Naive thymus-derived CD8-positive, alpha-beta T cell (primary cell): ENCODE measurements around the gene PIGN. TPM values are rescaled to one million over a fixed set of nuclear protein-coding genes. Genes with fewer than 3 reads are reported as not detected.
A peak's percentile ranks its signal among the peaks of the same experiment; 100 is the strongest.

ENCODE experiments used
- ATAC-seq, 2 donors: fragments of 150-1000 bp; cut with Tn5 transposase in 1 of 2; sonication (Bioruptor Pico), chemical (Tn5 transposase) in 1 of 2; 1 replicate in 1 of 2; 2 replicates in 1 of 2; pipeline ENCODE4 v1.10.0; 2021; ENCODE audit warnings: mild to moderate bottlenecking in 2 of 2, moderate library complexity in 2 of 2
- POLR2A ChIA-PET: fragments of 350-600 bp; sonication (Branson Sonifier 250); formaldehyde crosslinking; loops from one replicate; lab custom pipeline; 2021; ENCODE audit warnings: antibody characterized with exemption; lab: Charles Lee
- DNase-seq, 10 donors: peaks; one replicate each; pipeline versions ENCODE4 v3.0.0 to v3.0.0-alpha.2; 2020 to 2022
- H3K27ac Mint-ChIP-seq, 10 donors: one replicate each; pipeline ENCODE4 v1.8.0; 2020 to 2022; ENCODE audit warnings: mild to moderate bottlenecking in 10 of 10, mixed read lengths in 10 of 10, moderate library complexity in 4 of 10, inconsistent platforms in 1 of 10
- H3K27me3 Mint-ChIP-seq, 5 donors: one replicate each; pipeline ENCODE4 v1.8.0; 2021 to 2022; ENCODE audit warnings: mixed read lengths in 5 of 5
- H3K36me3 Mint-ChIP-seq, 3 donors: one replicate each; pipeline ENCODE4 v1.8.0; 2020 to 2022; ENCODE audit warnings: mixed read lengths in 3 of 3, mild to moderate bottlenecking in 2 of 3, inconsistent platforms in 1 of 3
- H3K4me1 Mint-ChIP-seq, 4 donors: one replicate each; pipeline ENCODE4 v1.8.0; 2021 to 2022; ENCODE audit warnings: mixed read lengths in 4 of 4
- H3K4me3 Mint-ChIP-seq, 10 donors: one replicate each; pipeline ENCODE4 v1.8.0; 2020 to 2022; ENCODE audit warnings: mild to moderate bottlenecking in 10 of 10, mixed read lengths in 10 of 10, moderate library complexity in 6 of 10, inconsistent platforms in 1 of 10
- H3K9me3 Mint-ChIP-seq, 9 donors: one replicate each; pipeline ENCODE4 v1.8.0; 2020 to 2022; ENCODE audit warnings: mixed read lengths in 9 of 9, mild to moderate bottlenecking in 3 of 9, inconsistent platforms in 1 of 9, moderate library complexity in 1 of 9
- polyA plus RNA-seq, 3 donors: library from polyadenylated mRNA; unstranded; fragments of 300-500 nt; fragmentation: Illumina TruSeq; gene quantifications; one replicate each; pipeline ENCODE4 v1.2.3, GENCODE V29; 2021
- total RNA-seq, 8 experiments: library from RNA in 2 of 8; stranded (reverse) in 2 of 8; gene quantifications; one replicate each; pipeline ENCODE4 v1.2.3 and lab custom pipeline; 2021 to 2026

PIGN gene
- total and polyA plus RNA-seq, 5 experiments from 2014 or later, result 10.9 to 28.5 (median 13.4) TPM

DNA sequence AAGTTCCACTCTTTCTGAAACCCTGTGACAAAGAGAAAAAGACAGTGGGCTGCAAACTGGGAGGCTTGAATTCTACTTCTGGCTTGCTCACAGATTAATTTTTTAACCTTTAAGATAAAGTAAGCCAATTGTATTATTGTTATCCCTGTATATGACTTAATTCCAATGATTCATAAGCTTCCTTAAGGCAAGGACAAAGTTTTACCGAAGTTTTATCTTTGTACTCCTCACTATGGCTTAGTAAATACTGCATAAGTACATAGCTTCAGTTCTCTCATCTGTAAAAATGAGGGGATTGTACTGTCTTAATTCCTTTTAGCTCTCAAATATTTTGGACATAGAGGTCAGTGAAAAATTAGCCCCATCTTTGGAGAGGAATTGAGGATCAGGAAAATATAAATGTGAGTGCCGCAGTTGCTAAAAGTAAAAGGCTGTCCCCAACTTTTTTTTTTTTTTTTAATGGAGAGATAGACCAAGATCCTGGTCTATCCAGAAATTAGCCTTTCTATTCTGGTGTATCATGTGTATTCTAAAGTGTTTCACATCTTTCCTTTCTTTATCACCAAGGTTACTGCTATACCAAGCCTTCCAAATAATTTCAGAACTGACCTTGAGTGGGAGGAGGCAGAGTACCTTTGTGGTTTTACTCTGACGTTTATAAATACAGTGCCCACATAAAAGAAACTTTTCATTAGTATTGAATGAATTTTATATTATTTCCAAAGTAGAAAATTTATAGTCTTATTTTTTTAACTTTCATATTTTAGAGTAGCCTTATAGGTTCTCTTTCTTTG lies 13.5 kb upstream of the PIGN start:
- no peak for DNase-seq
- POLR2A ChIA-PET, result interaction anchor here (1.3 kb wide), 1 partner anchor 13 kb away, joined by 3 read pairs; the partner anchor contains the start of gene RELCH
- peak overlapping the region in 2 of 10 donors; percentile 5 to 33 for H3K27ac Mint-ChIP-seq
- peak in 1 of 2 donors; percentile 42 for ATAC-seq
- no peak overlapping the region for H3K4me3 Mint-ChIP-seq
- H3K36me3 Mint-ChIP-seq, result peaks cover 0 to 5% (median 5%) of the 10 kb centered on the region in 3 donors
- no peaks in the 10 kb centered on the region for H3K9me3 Mint-ChIP-seq
- peaks cover 12 to 58% (median 48%) of the 10 kb centered on the region in 4 donors for H3K4me1 Mint-ChIP-seq
- no peaks in the 10 kb centered on the region for H3K27me3 Mint-ChIP-seq

DNA sequence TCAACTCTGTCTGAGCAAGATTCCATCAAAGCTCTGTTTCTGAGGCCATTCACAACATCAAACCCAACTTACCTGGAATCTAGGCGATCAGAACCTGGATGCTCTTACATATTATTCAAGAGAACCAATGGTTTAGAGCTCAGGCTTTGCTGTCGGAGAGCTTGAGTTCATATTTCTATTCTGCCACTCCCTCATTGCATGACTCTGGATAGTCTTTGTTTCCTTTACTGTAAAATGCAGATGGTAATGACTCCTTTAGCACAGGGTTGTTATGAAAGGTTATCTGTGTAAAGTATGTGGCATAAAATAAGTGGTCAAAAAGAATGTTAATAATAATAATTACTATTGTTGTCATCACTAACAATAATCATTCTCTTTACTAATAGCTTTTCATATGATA lies 12.8 kb upstream of the PIGN start:
- POLR2A ChIA-PET, result interaction anchor here (1.3 kb wide), 1 partner anchor 12 kb away, joined by 3 read pairs; the partner anchor contains the start of gene RELCH
- H3K36me3 Mint-ChIP-seq, result peaks cover 0 to 5% (median 5%) of the 10 kb centered on the region in 3 donors
- H3K27ac Mint-ChIP-seq, result peak overlapping the region in 1 of 10 donors; percentile 51
- ATAC-seq (no peak), DNase-seq (no peak)
- no peaks in the 10 kb centered on the region for H3K9me3 Mint-ChIP-seq
- H3K27me3 Mint-ChIP-seq, result no peaks in the 10 kb centered on the region
- H3K4me3 Mint-ChIP-seq, result no peak overlapping the region
- H3K4me1 Mint-ChIP-seq, result peaks cover 12 to 62% (median 51%) of the 10 kb centered on the region in 4 donors

DNA sequence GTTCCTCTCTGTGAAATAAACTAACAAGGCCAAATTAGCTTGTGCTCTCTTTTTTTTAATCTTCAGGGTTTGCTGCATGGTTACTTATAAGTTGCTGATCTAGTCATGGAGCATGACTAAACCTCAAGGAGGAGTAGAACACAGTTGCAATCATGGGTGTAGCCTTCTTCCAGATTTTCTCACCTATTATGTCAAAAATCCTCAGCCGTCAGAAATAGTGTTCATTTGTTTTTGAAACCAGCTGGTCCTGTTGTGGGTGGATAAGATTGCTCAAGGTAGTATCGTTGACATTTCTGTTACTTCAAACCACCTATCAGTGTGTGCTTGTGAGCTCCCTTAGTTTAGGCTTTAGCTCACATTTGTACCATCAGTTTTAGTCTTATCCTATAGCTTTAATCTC lies 11.4 kb upstream of the PIGN start:
- Mint-ChIP-seq H3K27ac (peak overlapping the region in 2 of 10 donors; percentile 0 to 37), H3K36me3 (peaks cover 0 to 3% (median 2%) of the 10 kb centered on the region in 3 donors), H3K4me3 (no peak overlapping the region), H3K4me1 (peaks cover 19 to 71% (median 60%) of the 10 kb centered on the region in 4 donors), H3K9me3 (no peaks in the 10 kb centered on the region), H3K27me3 (no peaks in the 10 kb centered on the region)
- DNase-seq, result no peak
- POLR2A ChIA-PET, result no interaction called here
- no peak for ATAC-seq

DNA sequence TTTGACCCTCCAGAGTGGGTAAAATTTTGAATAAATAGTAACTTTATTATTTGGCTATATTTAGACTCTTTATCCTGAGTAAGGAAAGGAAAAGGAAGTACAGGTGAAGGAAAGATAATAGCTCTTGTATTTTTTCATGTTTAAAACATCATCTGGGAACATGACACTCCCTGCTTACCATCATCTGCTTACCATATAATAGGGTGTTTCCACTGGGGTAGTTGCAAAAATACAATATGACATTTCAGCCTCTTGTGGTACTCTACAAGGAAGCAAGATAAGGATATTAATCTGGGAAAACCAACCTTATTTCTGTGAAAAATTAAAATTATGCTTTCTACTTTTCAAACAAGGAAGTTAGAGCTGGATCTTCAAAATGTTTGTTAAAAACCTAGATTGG lies 10.1 kb upstream of the PIGN start:
- Mint-ChIP-seq H3K4me3 (no peak overlapping the region), H3K36me3 (peaks cover 0 to 14% (median 5%) of the 10 kb centered on the region in 3 donors), H3K27me3 (no peaks in the 10 kb centered on the region), H3K27ac (peak overlapping the region in 2 of 10 donors; percentile 15 to 29), H3K9me3 (no peaks in the 10 kb centered on the region), H3K4me1 (peaks cover 30 to 80% (median 70%) of the 10 kb centered on the region in 4 donors)
- ATAC-seq (no peak), DNase-seq (no peak)
- POLR2A ChIA-PET, result no interaction called here

DNA sequence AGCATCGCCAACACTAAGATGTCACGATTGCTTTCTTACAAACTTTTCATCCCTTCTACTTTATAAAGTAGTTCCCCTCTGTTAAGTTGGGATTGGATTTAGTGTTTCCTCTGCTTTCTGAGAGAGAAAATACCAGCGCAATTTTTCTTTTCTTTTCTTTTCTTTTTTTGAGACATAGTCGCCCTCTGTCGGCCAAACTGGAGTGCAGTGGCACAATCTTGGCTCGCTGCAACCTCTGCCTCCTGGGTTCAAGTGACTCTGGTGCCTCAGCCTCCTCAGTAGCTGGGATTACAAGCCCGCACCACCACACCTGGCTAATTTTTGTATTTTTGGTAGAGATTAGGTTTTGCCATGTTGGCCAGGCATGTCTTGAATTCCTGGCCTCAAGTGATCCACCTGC lies 9.2 kb upstream of the PIGN start:
- H3K36me3 Mint-ChIP-seq, result peaks cover 0 to 21% (median 11%) of the 10 kb centered on the region in 3 donors
- H3K27ac Mint-ChIP-seq, result peak overlapping the region in 1 of 10 donors; percentile 15
- DNase-seq, result no peak
- POLR2A ChIA-PET, result no interaction called here
- peak overlapping the region in 1 of 10 donors; percentile 8 for H3K4me3 Mint-ChIP-seq
- no peak for ATAC-seq
- H3K27me3 Mint-ChIP-seq, result no peaks in the 10 kb centered on the region
- H3K4me1 Mint-ChIP-seq, result peaks cover 38 to 89% (median 79%) of the 10 kb centered on the region in 4 donors
- no peaks in the 10 kb centered on the region for H3K9me3 Mint-ChIP-seq

- POLR2A ChIA-PET, result no interaction called here
- no peaks in the 10 kb centered on the region for H3K27me3 Mint-ChIP-seq
- H3K27ac Mint-ChIP-seq, result peak overlapping the region in 1 of 10 donors; percentile 3
- peaks cover 5 to 27% (median 14%) of the 10 kb centered on the region in 3 donors for H3K36me3 Mint-ChIP-seq
- peaks cover 49 to 83% (median 76%) of the 10 kb centered on the region in 4 donors for H3K4me1 Mint-ChIP-seq
- DNase-seq (no peak), ATAC-seq (no peak)
- no peaks in the 10 kb centered on the region for H3K9me3 Mint-ChIP-seq
- H3K4me3 Mint-ChIP-seq, result peak overlapping the region; percentile 95 to 100 (median 99)
Measured at GRCh38 chr18:62189208-62189607, 2.4 kb upstream of the PIGN start.

GRCh38 chr18:62187543-62188510 lies 971 bp upstream of the PIGN start:
- Mint-ChIP-seq H3K36me3 (peaks cover 5 to 28% (median 14%) of the 10 kb centered on the region in 3 donors), H3K27me3 (no peaks in the 10 kb centered on the region), H3K9me3 (no peaks in the 10 kb centered on the region), H3K4me1 (peaks cover 40 to 73% (median 67%) of the 10 kb centered on the region in 4 donors), H3K27ac (peak overlapping the region; percentile 93 to 99 (median 98)), H3K4me3 (peak overlapping the region; percentile 95 to 100 (median 99))
- ATAC-seq (no peak), DNase-seq (peak in 9 of 10 donors; percentile 1 to 20 (median 13))
- POLR2A ChIA-PET, result interaction anchor here (1.0 to 2.2 kb wide), 5 partner anchors 12 to 527 kb away, joined by 3 to 15 read pairs (median 7); partner anchors contain the start of genes PHLPP1 and ZCCHC2

GRCh38 chr18:62186499-62186773 lies 420 bp downstream of the PIGN start:
- Mint-ChIP-seq H3K9me3 (no peaks in the 10 kb centered on the region), H3K4me1 (peaks cover 32 to 62% (median 55%) of the 10 kb centered on the region in 4 donors), H3K36me3 (peaks cover 5 to 19% (median 6%) of the 10 kb centered on the region in 3 donors), H3K27me3 (no peaks in the 10 kb centered on the region), H3K4me3 (peak overlapping the region; percentile 95 to 100 (median 99)), H3K27ac (peak overlapping the region; percentile 93 to 99 (median 98))
- DNase-seq (no peak), ATAC-seq (peak in 1 of 2 donors; percentile 1)
- POLR2A ChIA-PET, result interaction anchor here (0.8 to 2.2 kb wide), 5 partner anchors 12 to 529 kb away, joined by 3 to 15 read pairs (median 7); partner anchors contain the start of gene PHLPP1

DNA sequence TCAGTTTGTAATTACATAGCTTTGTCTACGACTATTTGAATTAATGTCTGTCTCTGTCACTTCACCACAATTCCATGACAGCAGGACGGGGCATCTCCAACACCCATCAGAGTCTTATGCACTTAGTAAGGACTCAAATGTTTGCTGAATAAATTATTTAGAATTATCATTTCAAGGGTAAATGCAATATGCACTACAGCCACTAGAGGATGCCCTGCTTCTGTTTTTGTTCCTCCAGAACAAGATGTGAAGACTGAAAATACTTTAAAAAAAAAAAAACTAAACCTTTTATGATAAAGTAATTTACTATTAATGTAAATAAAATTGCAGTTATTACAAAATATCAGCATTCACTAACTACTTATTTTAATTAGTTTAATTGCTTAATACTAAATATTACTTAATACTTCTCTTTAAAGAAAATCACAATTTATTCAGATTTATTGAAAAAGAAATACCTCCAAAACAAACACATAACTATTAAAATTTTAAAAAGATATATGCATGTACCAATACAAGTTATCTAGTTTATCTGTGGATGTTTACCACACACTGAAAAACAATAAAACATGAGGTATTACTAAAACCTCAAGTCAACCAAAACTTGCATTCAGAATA lies 3.2 kb downstream of the PIGN start:
- H3K27ac Mint-ChIP-seq, result peak overlapping the region in 2 of 10 donors; percentile 54 to 83
- POLR2A ChIA-PET, result no interaction called here
- peaks cover 0 to 8% (median 5%) of the 10 kb centered on the region in 3 donors for H3K36me3 Mint-ChIP-seq
- peaks cover 22 to 35% (median 30%) of the 10 kb centered on the region in 4 donors for H3K4me1 Mint-ChIP-seq
- H3K27me3 Mint-ChIP-seq, result no peaks in the 10 kb centered on the region
- ATAC-seq (no peak), DNase-seq (peak in 8 of 10 donors; percentile 28 to 70 (median 52))
- H3K9me3 Mint-ChIP-seq, result no peaks in the 10 kb centered on the region
- H3K4me3 Mint-ChIP-seq, result no peak overlapping the region

DNA sequence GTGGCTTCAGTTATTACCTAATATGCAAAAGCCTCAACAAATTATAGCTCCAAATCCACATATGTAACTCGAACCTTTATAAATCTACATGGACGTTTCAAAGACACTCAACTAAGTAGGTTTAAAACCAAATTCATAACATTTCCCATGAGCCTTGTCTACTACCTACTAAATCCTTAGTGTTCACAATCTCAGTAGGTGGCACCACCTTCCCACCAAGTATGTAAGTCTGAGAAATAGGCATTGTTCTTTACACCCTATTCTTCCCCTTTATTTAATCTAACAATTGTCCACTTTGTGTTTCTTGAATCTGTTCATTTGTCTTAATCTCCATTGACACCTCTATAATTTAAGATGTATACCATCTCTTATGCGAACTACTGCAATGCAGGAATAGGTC lies 4.6 kb downstream of the PIGN start:
- Mint-ChIP-seq H3K27ac (no peak overlapping the region), H3K4me3 (no peak overlapping the region), H3K9me3 (no peaks in the 10 kb centered on the region), H3K4me1 (peaks cover 21 to 30% (median 22%) of the 10 kb centered on the region in 4 donors), H3K27me3 (no peaks in the 10 kb centered on the region), H3K36me3 (peaks cover 0 to 13% (median 1%) of the 10 kb centered on the region in 3 donors)
- POLR2A ChIA-PET, result no interaction called here
- ATAC-seq (no peak), DNase-seq (no peak)

DNA sequence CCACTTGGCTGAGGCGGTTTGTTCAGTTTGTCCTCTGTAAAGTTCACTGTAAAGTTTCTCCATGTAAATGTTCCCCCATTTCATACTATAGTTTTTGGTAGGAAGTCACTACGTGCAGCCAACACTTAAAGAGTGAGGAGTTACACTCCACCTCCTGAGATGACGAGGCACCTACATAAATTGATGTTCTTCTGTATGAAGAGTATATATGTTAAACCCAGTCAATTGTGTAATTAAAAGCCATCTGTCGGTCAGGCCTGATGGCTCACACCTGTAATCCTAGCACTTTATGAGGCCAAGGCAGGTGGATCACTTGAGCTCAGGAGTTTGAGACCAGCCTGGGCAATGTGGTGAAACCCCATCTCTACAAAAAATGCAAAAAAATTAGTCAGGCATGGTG lies 7.6 kb downstream of the PIGN start:
- Mint-ChIP-seq H3K4me1 (peaks cover 8 to 21% (median 15%) of the 10 kb centered on the region in 4 donors), H3K27me3 (no peaks in the 10 kb centered on the region), H3K4me3 (no peak overlapping the region), H3K9me3 (no peaks in the 10 kb centered on the region), H3K27ac (no peak overlapping the region), H3K36me3 (peaks cover 0 to 15% (median 2%) of the 10 kb centered on the region in 3 donors)
- DNase-seq (no peak), ATAC-seq (no peak)
- POLR2A ChIA-PET, result no interaction called here

GRCh38 chr18:62177271-62177670 lies 9.6 kb downstream of the PIGN start:
- POLR2A ChIA-PET, result no interaction called here

More at GRCh38 chr18:62177271-62177670, 9.6 kb downstream of the PIGN start:
- Mint-ChIP-seq H3K9me3 (no peaks in the 10 kb centered on the region), H3K4me3 (no peak overlapping the region), H3K27ac (no peak overlapping the region), H3K4me1 (peaks cover 4 to 15% (median 11%) of the 10 kb centered on the region in 4 donors), H3K36me3 (peaks cover 0 to 13% (median 3%) of the 10 kb centered on the region in 3 donors), H3K27me3 (no peaks in the 10 kb centered on the region)
- DNase-seq (no peak), ATAC-seq (no peak)
